ENCODE measurements around the gene PSMC5.

The PSMC5 gene

GRCh38 chr17:63819585-63820537, 7.4 kb upstream of the PSMC5 start:
- H3K4me3 ChIP-seq (ENCODE audit: low read length, poor library complexity, severe bottlenecking) = peak overlapping the region; percentile 67
- H3K9me3 ChIP-seq (ENCODE audit: insufficient read depth, low read depth, low read length) = no peaks in the 10 kb centered on the region
- TF ChIP-seq EZH2phosphoT487 (IDR thresholded peaks at IDR 0.05; ENCODE audit: borderline replicate concordance) = no peak
- TF ChIP-seq CTCF (conservative IDR thresholded peaks at IDR 0.05; ENCODE audit: low read length) = no peak
- no peaks in the 10 kb centered on the region for H3K27me3 ChIP-seq (ENCODE audit: insufficient read depth, low read length, poor library complexity, severe bottlenecking)
- H2AFZ ChIP-seq (ENCODE audit: low read length) = no peak overlapping the region
- peaks cover 66% of the 10 kb centered on the region for H3K79me2 ChIP-seq (ENCODE audit: insufficient read depth, low read length)
- H3K36me3 ChIP-seq (ENCODE audit: insufficient read depth, low read length) = peaks cover 95% of the 10 kb centered on the region
- H3K4me1 ChIP-seq (ENCODE audit: insufficient read depth, low read length, poor library complexity, severe bottlenecking) = peaks cover 43% of the 10 kb centered on the region
- H3K9me2 ChIP-seq (replicated peaks; ENCODE audit: low read depth, low read length) = no peaks in the 10 kb centered on the region
- peaks cover 11% of the 10 kb centered on the region; the same call in 1 of the 2 replicates for H3F3A ChIP-seq (ENCODE audit: low read depth)
- H3K9ac ChIP-seq (ENCODE audit: low read depth, low read length, poor library complexity, severe bottlenecking) = peak overlapping the region; percentile 69
- peak overlapping the region; percentile 76 for H3K4me2 ChIP-seq (ENCODE audit: low read depth, low read length, poor library complexity, severe bottlenecking)
- H4K20me1 ChIP-seq (ENCODE audit: insufficient read depth, low read length, poor library complexity, severe bottlenecking) = no peaks in the 10 kb centered on the region

- H3F3A ChIP-seq (ENCODE audit: low read depth) = peaks cover 11% of the 10 kb centered on the region; the same call in 1 of the 2 replicates
- H2AFZ ChIP-seq (ENCODE audit: low read length) = no peak overlapping the region
- no peaks in the 10 kb centered on the region for H3K27me3 ChIP-seq (ENCODE audit: insufficient read depth, low read length, poor library complexity, severe bottlenecking)
- TF ChIP-seq EZH2phosphoT487 (IDR thresholded peaks at IDR 0.05; ENCODE audit: borderline replicate concordance) (no peak), CTCF (conservative IDR thresholded peaks at IDR 0.05; ENCODE audit: low read length) (no peak)
- peaks cover 55% of the 10 kb centered on the region for H3K4me1 ChIP-seq (ENCODE audit: insufficient read depth, low read length, poor library complexity, severe bottlenecking)
- peaks cover 88% of the 10 kb centered on the region for H3K36me3 ChIP-seq (ENCODE audit: insufficient read depth, low read length)
- no peaks in the 10 kb centered on the region for H3K9me3 ChIP-seq (ENCODE audit: insufficient read depth, low read depth, low read length)
- H3K79me2 ChIP-seq (ENCODE audit: insufficient read depth, low read length) = peaks cover 78% of the 10 kb centered on the region
- peaks cover 5% of the 10 kb centered on the region for H4K20me1 ChIP-seq (ENCODE audit: insufficient read depth, low read length, poor library complexity, severe bottlenecking)
- H3K4me2 ChIP-seq (ENCODE audit: low read depth, low read length, poor library complexity, severe bottlenecking) = peak overlapping the region; percentile 76
- no peaks in the 10 kb centered on the region for H3K9me2 ChIP-seq (replicated peaks; ENCODE audit: low read depth, low read length)
- H3K4me3 ChIP-seq (ENCODE audit: low read length, poor library complexity, severe bottlenecking) = peak overlapping the region; percentile 67
- peak overlapping the region; percentile 69 for H3K9ac ChIP-seq (ENCODE audit: low read depth, low read length, poor library complexity, severe bottlenecking)
Measured at GRCh38 chr17:63820963-63821561, 6.2 kb upstream of the PSMC5 start.

GRCh38 chr17:63821804-63822203, 5.4 kb upstream of the PSMC5 start:
- H3K79me2 ChIP-seq (ENCODE audit: insufficient read depth, low read length) = peaks cover 85% of the 10 kb centered on the region
- no peak overlapping the region for H2AFZ ChIP-seq (ENCODE audit: low read length)
- peak overlapping the region; percentile 69 for H3K9ac ChIP-seq (ENCODE audit: low read depth, low read length, poor library complexity, severe bottlenecking)
- H3F3A ChIP-seq (ENCODE audit: low read depth) = peaks cover 11% of the 10 kb centered on the region; the same call in 1 of the 2 replicates
- H3K9me2 ChIP-seq (replicated peaks; ENCODE audit: low read depth, low read length) = no peaks in the 10 kb centered on the region
- no peak for TF ChIP-seq CTCF (conservative IDR thresholded peaks at IDR 0.05; ENCODE audit: low read length)
- TF ChIP-seq EZH2phosphoT487 (IDR thresholded peaks at IDR 0.05; ENCODE audit: borderline replicate concordance) = no peak
- H3K36me3 ChIP-seq (ENCODE audit: insufficient read depth, low read length) = peaks cover 80% of the 10 kb centered on the region
- H3K4me2 ChIP-seq (ENCODE audit: low read depth, low read length, poor library complexity, severe bottlenecking) = peak overlapping the region; percentile 76
- H3K27me3 ChIP-seq (ENCODE audit: insufficient read depth, low read length, poor library complexity, severe bottlenecking) = no peaks in the 10 kb centered on the region
- H4K20me1 ChIP-seq (ENCODE audit: insufficient read depth, low read length, poor library complexity, severe bottlenecking) = peaks cover 11% of the 10 kb centered on the region
- peak overlapping the region; percentile 67 for H3K4me3 ChIP-seq (ENCODE audit: low read length, poor library complexity, severe bottlenecking)
- peaks cover 61% of the 10 kb centered on the region for H3K4me1 ChIP-seq (ENCODE audit: insufficient read depth, low read length, poor library complexity, severe bottlenecking)
- H3K9me3 ChIP-seq (ENCODE audit: insufficient read depth, low read depth, low read length) = no peaks in the 10 kb centered on the region
